ENCODE results near the gene GAGE10.

The GAGE10 gene

GRCh38 chrX:49303346-49303745 lies at the start of gene GAGE10:
Gene GAGE10, plus strand, starts transcription at chrX:49303646. Its CDS starts 1,214 bp downstream, at chrX:49304860.
- DNase-seq (ENCODE audit: low read depth in 3 of 3, low spot score in 1 of 3) = no peak

GRCh38 chrX:49254639-49255038 lies 48.8 kb upstream of the GAGE10 start:
- no peak for DNase-seq (ENCODE audit: low read depth in 3 of 3, low spot score in 1 of 3)

- no peak for DNase-seq (ENCODE audit: low read depth in 3 of 3, low spot score in 1 of 3)
Measured at GRCh38 chrX:49256268-49256995, 47.0 kb upstream of the GAGE10 start.

- DNase-seq (ENCODE audit: low read depth in 3 of 3, low spot score in 1 of 3) = no peak
Measured at GRCh38 chrX:49257074-49257790, 46.2 kb upstream of the GAGE10 start.

GRCh38 chrX:49257846-49258748 lies 45.3 kb upstream of the GAGE10 start:
- no peak for DNase-seq (ENCODE audit: low read depth in 3 of 3, low spot score in 1 of 3)

GRCh38 chrX:49258749-49259124 lies 44.7 kb upstream of the GAGE10 start:
- no peak for DNase-seq (ENCODE audit: low read depth in 3 of 3, low spot score in 1 of 3)

GRCh38 chrX:49260221-49260985 lies 43.0 kb upstream of the GAGE10 start:
- DNase-seq (ENCODE audit: low read depth in 3 of 3, low spot score in 1 of 3) = no peak

- no peak for DNase-seq (ENCODE audit: low read depth in 3 of 3, low spot score in 1 of 3)
Measured at GRCh38 chrX:49262603-49263002, 40.8 kb upstream of the GAGE10 start.

- DNase-seq (ENCODE audit: low read depth in 3 of 3, low spot score in 1 of 3) = no peak
Measured at GRCh38 chrX:49263631-49264030, 39.8 kb upstream of the GAGE10 start.

- DNase-seq (ENCODE audit: low read depth in 3 of 3, low spot score in 1 of 3) = no peak
Measured at GRCh38 chrX:49264460-49264859, 39.0 kb upstream of the GAGE10 start, which contains the start of gene FOXP3. Gene FOXP3, minus strand, starts transcription at chrX:49264710. Its CDS starts 6,205 bp downstream, at chrX:49258505.

- no peak for DNase-seq (ENCODE audit: low read depth in 3 of 3, low spot score in 1 of 3)
Measured at GRCh38 chrX:49266523-49267445, 36.7 kb upstream of the GAGE10 start.

GRCh38 chrX:49268702-49269009 lies 34.8 kb upstream of the GAGE10 start:
- no peak for DNase-seq (ENCODE audit: low read depth in 3 of 3, low spot score in 1 of 3)

GRCh38 chrX:49269010-49269766 lies 34.3 kb upstream of the GAGE10 start:
- DNase-seq (ENCODE audit: low read depth in 3 of 3, low spot score in 1 of 3) = peak; percentile 81 to 89 (median 84)

GRCh38 chrX:49269767-49270248 lies 33.6 kb upstream of the GAGE10 start, which contains the start of gene PPP1R3F:
Gene PPP1R3F, plus strand, starts transcription at chrX:49269793. Its CDS starts 77 bp downstream, at chrX:49269870.
- DNase-seq (ENCODE audit: low read depth in 3 of 3, low spot score in 1 of 3) = no peak

- no peak for DNase-seq (ENCODE audit: low read depth in 3 of 3, low spot score in 1 of 3)
Measured at GRCh38 chrX:49270249-49270921, 33.1 kb upstream of the GAGE10 start.

- DNase-seq (ENCODE audit: low read depth in 3 of 3, low spot score in 1 of 3) = no peak
Measured at GRCh38 chrX:49271341-49271740, 32.1 kb upstream of the GAGE10 start.

- no peak for DNase-seq (ENCODE audit: low read depth in 3 of 3, low spot score in 1 of 3)
Measured at GRCh38 chrX:49272421-49272820, 31.0 kb upstream of the GAGE10 start.

GRCh38 chrX:49273181-49273727 lies 30.2 kb upstream of the GAGE10 start:
- DNase-seq (ENCODE audit: low read depth in 3 of 3, low spot score in 1 of 3) = no peak
